Natural killer cell (primary cell): Measurements from ENCODE around the gene MYH14. TPM values are rescaled to one million over a fixed set of nuclear protein-coding genes. Genes with fewer than 3 reads are reported as not detected.

ENCODE experiments used
- ATAC-seq, 3 donors: fragments of 150-1000 bp in 2 of 3; fragments of 200-7000 bp in 1 of 3; cut with Tn5 transposase; 1 replicate in 1 of 3; 2 replicates in 2 of 3; pipeline ENCODE4 v1.10.0; 2021; ENCODE audit warnings: mild to moderate bottlenecking in 2 of 3, moderate library complexity in 2 of 3
- DNase-seq, 2 donors: peaks; one replicate each; pipeline versions ENCODE4 v3.0.0 to v3.0.0-alpha.2; 2013 to 2021; ENCODE audit warnings: mixed read lengths in 1 of 2
- H3K27ac ChIP-seq: one replicate; pipeline ENCODE4 v1.5.1; 2013; ENCODE audit warnings: mild to moderate bottlenecking, low read length
- H3K27me3 ChIP-seq: one replicate; pipeline ENCODE4 v1.6.1; 2013; ENCODE audit warnings: low read length; ENCODE audit not compliant: control insufficient read depth, insufficient read depth
- H3K36me3 ChIP-seq: one replicate; pipeline ENCODE4 v1.6.1; 2013; ENCODE audit warnings: low read length; ENCODE audit not compliant: control insufficient read depth, insufficient read depth
- H3K4me1 ChIP-seq: one replicate; pipeline ENCODE4 v1.6.1; 2013; ENCODE audit warnings: low read length; ENCODE audit not compliant: control insufficient read depth, insufficient read depth
- H3K4me3 ChIP-seq: one replicate; pipeline ENCODE4 v1.5.1; 2013; ENCODE audit warnings: low read length
- H3K9me3 ChIP-seq: one replicate; pipeline ENCODE4 v1.6.1; 2013; ENCODE audit warnings: low read length; ENCODE audit not compliant: control insufficient read depth, insufficient read depth
- H3K27ac Mint-ChIP-seq, 2 donors: one replicate each; pipeline ENCODE4 v1.8.0; 2022; ENCODE audit warnings: mild to moderate bottlenecking in 2 of 2, mixed read lengths in 2 of 2, moderate library complexity in 1 of 2
- H3K27me3 Mint-ChIP-seq, 2 donors: one replicate each; pipeline ENCODE4 v1.8.0; 2022; ENCODE audit warnings: low read depth in 2 of 2, mixed read lengths in 2 of 2
- H3K36me3 Mint-ChIP-seq: one replicate; pipeline ENCODE4 v1.8.0; 2022; ENCODE audit warnings: mixed read lengths
- H3K4me1 Mint-ChIP-seq, 2 donors: one replicate each; pipeline ENCODE4 v1.8.0; 2022; ENCODE audit warnings: mixed read lengths in 2 of 2
- H3K4me3 Mint-ChIP-seq: one replicate; pipeline ENCODE4 v1.8.0; 2022; ENCODE audit warnings: mild to moderate bottlenecking, moderate library complexity, mixed read lengths
- H3K9me3 Mint-ChIP-seq, 2 donors: one replicate each; pipeline ENCODE4 v1.8.0; 2022; ENCODE audit warnings: mixed read lengths in 2 of 2
- CTCF ChIP-seq: fragments of 200-600 bp; IDR thresholded peaks from one replicate; pipeline ENCODE4 v1.8.0; 2022; ENCODE audit warnings: antibody characterized with exemption
- WGBS: methylation state at CpG from one replicate; pipeline ENCODE4 v1.1.7; 2013; ENCODE audit warnings: missing lambda C conversion rate; ENCODE audit not compliant: insufficient coverage; 5-methylcytosine and 5-hydroxymethylcytosine counted together
- intact Hi-C: fragments of 100-400 bp; cut with micrococcal nuclease; formaldehyde crosslinking; loops from one replicate; pipeline ENCODE4 v1.14.2; 2022
- total RNA-seq, 4 donors: library from RNA; stranded (reverse); fragments of 120-200 nt in 1 of 4; gene quantifications; one replicate each; pipeline versions ENCODE4 v1.2.3 to v1.2.4, GENCODE V29; 2013 to 2022

MYH14 gene
- total RNA-seq, 3 donors from 2014 or later (not counting 1 experiment from before 2014, with no cell fraction given), result not detected

GRCh38 chr19:50252111-50252886, 48.9 kb downstream of the MYH14 start:
- Histone ChIP-seq H3K36me3 (no peaks in the 10 kb centered on the region), H3K27me3 (no peaks in the 10 kb centered on the region), H3K27ac (no peak overlapping the region), H3K4me1 (no peaks in the 10 kb centered on the region), H3K9me3 (peaks cover 15% of the 10 kb centered on the region), H3K4me3 (no peak overlapping the region)
- 89% methylated on average over 23 of the region's 23 CpGs for WGBS
- no peak overlapping the region for H3K27ac Mint-ChIP-seq
- peak; percentile 56 for TF ChIP-seq CTCF
- H3K27me3 Mint-ChIP-seq, result peaks cover 0 to 12% of the 10 kb centered on the region in 2 donors
- no peaks in the 10 kb centered on the region for H3K4me1 Mint-ChIP-seq
- intact Hi-C loops, result no loop called here
- peaks cover 3 to 5% of the 10 kb centered on the region in 2 donors for H3K9me3 Mint-ChIP-seq
- peaks cover 6% of the 10 kb centered on the region for H3K36me3 Mint-ChIP-seq
- DNase-seq, result peak in 1 of 2 donors; percentile 55
- H3K4me3 Mint-ChIP-seq, result no peak overlapping the region
- ATAC-seq, result no peak

GRCh38 chr19:50252887-50253268, 49.5 kb downstream of the MYH14 start:
- Mint-ChIP-seq H3K4me1 (no peaks in the 10 kb centered on the region), H3K4me3 (no peak overlapping the region), H3K9me3 (peaks cover 3 to 5% of the 10 kb centered on the region in 2 donors), H3K27ac (no peak overlapping the region), H3K27me3 (peaks cover 0 to 12% of the 10 kb centered on the region in 2 donors), H3K36me3 (peaks cover 6% of the 10 kb centered on the region)
- Histone ChIP-seq H3K4me3 (no peak overlapping the region), H3K27me3 (no peaks in the 10 kb centered on the region), H3K36me3 (no peaks in the 10 kb centered on the region), H3K4me1 (no peaks in the 10 kb centered on the region), H3K9me3 (peaks cover 15% of the 10 kb centered on the region), H3K27ac (no peak overlapping the region)
- DNase-seq (no peak), ATAC-seq (no peak)
- TF ChIP-seq CTCF, result no peak
- intact Hi-C loops, result no loop called here
- 93% methylated on average over 5 of the region's 5 CpGs for WGBS

GRCh38 chr19:50255115-50255514, 51.7 kb downstream of the MYH14 start:
- ATAC-seq (no peak), DNase-seq (no peak)
- H3K4me3 ChIP-seq, result no peak overlapping the region
- no peak for TF ChIP-seq CTCF
- peaks cover 15% of the 10 kb centered on the region for H3K9me3 ChIP-seq
- peaks cover 6% of the 10 kb centered on the region for H3K36me3 Mint-ChIP-seq
- H3K4me3 Mint-ChIP-seq, result no peak overlapping the region
- no peaks in the 10 kb centered on the region for H3K36me3 ChIP-seq
- H3K9me3 Mint-ChIP-seq, result peaks cover 3 to 5% of the 10 kb centered on the region in 2 donors
- H3K4me1 Mint-ChIP-seq, result no peaks in the 10 kb centered on the region
- no peak overlapping the region for H3K27ac ChIP-seq
- intact Hi-C loops, result no loop called here
- no peak overlapping the region for H3K27ac Mint-ChIP-seq
- no peaks in the 10 kb centered on the region for H3K27me3 ChIP-seq
- 96% methylated on average over 1 of the region's 5 CpGs for WGBS
- peaks cover 0 to 6% of the 10 kb centered on the region in 2 donors for H3K27me3 Mint-ChIP-seq
- no peaks in the 10 kb centered on the region for H3K4me1 ChIP-seq
